ENCODE measurements around the gene HDC.

GRCh38 chr15:50238255-50238654 lies 27.3 kb downstream of the HDC start:
- TF ChIP-seq CTCF (IDR thresholded peaks at IDR 0.05): no peak
- no peak for TF ChIP-seq POLR2AphosphoS5 (IDR thresholded peaks at IDR 0.05)

All from sigmoid colon (tissue), 4 donors.